Measurements from ENCODE around the gene SPOUT1. TPM values are rescaled to one million over a fixed set of nuclear protein-coding genes. Genes with fewer than 3 reads are reported as not detected.

SPOUT1 gene
- total and polyA plus RNA-seq, 2 of the 13 experiments (the other 11 are each of a cell fraction or from before 2014, with no cell fraction given) = 39.0 to 45.8 TPM

DNA sequence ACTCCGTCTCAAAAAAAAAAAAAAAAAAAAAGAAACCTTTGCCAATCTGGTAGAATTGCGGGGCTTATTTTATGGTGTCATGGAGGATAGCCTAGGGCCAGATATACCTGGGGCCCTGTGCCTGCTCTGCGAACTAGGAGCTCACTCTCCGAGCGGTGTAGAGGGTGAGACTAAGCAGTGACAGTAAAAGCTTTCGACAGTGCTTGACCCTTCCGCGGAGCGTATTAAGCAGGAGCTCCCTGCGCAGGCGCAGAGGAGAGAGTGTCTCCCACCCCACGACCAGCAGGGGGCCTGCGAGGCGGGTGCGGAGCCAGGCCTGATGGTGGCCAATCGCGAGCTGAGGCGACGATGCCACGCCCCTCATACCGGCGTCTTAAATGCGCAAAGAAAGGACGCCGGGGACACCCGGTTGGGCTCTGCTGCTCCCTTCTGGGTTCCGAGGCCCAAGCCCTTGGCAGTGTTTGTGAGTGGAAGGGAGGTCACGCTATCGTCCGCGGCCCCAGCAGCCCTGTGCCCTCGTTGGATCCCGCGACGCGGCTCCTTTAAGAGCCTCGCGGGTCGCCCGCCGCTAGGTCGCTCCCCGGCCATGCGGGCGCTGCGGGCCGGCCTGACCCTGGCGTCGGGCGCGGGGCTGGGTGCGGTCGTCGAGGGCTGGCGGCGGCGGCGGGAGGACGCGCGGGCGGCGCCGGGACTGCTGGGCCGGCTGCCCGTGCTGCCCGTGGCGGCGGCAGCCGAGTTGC is 11.3 kb downstream of the SPOUT1 start, which contains the start of gene ENDOG (continued):
- TF ChIP-seq, protein P1, sequence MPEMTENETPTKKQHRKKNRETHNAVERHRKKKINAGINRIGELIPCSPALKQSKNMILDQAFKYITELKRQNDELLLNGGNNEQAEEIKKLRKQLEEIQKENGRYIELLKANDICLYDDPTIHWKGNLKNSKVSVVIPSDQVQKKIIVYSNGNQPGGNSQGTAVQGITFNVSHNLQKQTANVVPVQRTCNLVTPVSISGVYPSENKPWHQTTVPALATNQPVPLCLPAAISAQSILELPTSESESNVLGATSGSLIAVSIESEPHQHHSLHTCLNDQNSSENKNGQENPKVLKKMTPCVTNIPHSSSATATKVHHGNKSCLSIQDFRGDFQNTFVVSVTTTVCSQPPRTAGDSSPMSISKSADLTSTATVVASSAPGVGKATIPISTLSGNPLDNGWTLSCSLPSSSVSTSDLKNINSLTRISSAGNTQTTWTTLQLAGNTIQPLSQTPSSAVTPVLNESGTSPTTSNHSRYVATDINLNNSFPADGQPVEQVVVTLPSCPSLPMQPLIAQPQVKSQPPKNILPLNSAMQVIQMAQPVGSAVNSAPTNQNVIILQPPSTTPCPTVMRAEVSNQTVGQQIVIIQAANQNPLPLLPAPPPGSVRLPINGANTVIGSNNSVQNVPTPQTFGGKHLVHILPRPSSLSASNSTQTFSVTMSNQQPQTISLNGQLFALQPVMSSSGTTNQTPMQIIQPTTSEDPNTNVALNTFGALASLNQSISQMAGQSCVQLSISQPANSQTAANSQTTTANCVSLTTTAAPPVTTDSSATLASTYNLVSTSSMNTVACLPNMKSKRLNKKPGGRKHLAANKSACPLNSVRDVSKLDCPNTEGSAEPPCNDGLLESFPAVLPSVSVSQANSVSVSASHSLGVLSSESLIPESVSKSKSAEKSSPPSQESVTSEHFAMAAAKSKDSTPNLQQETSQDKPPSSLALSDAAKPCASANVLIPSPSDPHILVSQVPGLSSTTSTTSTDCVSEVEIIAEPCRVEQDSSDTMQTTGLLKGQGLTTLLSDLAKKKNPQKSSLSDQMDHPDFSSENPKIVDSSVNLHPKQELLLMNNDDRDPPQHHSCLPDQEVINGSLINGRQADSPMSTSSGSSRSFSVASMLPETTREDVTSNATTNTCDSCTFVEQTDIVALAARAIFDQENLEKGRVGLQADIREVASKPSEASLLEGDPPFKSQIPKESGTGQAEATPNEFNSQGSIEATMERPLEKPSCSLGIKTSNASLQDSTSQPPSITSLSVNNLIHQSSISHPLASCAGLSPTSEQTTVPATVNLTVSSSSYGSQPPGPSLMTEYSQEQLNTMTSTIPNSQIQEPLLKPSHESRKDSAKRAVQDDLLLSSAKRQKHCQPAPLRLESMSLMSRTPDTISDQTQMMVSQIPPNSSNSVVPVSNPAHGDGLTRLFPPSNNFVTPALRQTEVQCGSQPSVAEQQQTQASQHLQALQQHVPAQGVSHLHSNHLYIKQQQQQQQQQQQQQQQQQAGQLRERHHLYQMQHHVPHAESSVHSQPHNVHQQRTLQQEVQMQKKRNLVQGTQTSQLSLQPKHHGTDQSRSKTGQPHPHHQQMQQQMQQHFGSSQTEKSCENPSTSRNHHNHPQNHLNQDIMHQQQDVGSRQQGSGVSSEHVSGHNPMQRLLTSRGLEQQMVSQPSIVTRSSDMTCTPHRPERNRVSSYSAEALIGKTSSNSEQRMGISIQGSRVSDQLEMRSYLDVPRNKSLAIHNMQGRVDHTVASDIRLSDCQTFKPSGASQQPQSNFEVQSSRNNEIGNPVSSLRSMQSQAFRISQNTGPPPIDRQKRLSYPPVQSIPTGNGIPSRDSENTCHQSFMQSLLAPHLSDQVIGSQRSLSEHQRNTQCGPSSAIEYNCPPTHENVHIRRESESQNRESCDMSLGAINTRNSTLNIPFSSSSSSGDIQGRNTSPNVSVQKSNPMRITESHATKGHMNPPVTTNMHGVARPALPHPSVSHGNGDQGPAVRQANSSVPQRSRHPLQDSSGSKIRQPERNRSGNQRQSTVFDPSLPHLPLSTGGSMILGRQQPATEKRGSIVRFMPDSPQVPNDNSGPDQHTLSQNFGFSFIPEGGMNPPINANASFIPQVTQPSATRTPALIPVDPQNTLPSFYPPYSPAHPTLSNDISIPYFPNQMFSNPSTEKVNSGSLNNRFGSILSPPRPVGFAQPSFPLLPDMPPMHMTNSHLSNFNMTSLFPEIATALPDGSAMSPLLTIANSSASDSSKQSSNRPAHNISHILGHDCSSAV (CRISPR knock-in tag; IDR thresholded peaks at IDR 0.05; ENCODE audit: borderline replicate concordance) = no peak
- TF ChIP-seq ZBTB46 (CRISPR knock-in tag; IDR thresholded peaks at IDR 0.05; ENCODE audit: borderline replicate concordance) (no peak), SMAD1 (CRISPR knock-in tag; IDR thresholded peaks at IDR 0.05; ENCODE audit: borderline replicate concordance, low read depth) (no peak), ZNF570 (CRISPR knock-in tag; IDR thresholded peaks at IDR 0.05; ENCODE audit: borderline replicate concordance) (no peak), TBL1XR1 (IDR thresholded peaks at IDR 0.05; ENCODE audit: borderline replicate concordance, low read length, partially characterized antibody) (no peak), ZNF567 (CRISPR knock-in tag; IDR thresholded peaks at IDR 0.05; ENCODE audit: borderline replicate concordance) (no peak), ETS1 (CRISPR knock-in tag; IDR thresholded peaks at IDR 0.05) (no peak), ATF5 (CRISPR knock-in tag; IDR thresholded peaks at IDR 0.05; ENCODE audit: low read depth) (no peak)
- TF ChIP-seq, protein P2, sequence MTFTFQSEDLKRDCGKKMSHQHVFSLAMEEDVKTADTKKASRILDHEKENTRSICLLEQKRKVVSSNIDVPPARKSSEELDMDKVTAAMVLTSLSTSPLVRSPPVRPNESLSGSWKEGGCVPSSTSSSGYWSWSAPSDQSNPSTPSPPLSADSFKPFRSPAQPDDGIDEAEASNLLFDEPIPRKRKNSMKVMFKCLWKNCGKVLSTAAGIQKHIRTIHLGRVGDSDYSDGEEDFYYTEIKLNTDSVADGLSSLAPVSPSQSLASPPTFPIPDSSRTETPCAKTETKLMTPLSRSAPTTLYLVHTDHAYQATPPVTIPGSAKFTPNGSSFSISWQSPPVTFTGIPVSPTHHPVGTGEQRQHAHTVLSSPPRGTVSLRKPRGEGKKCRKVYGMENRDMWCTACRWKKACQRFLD (CRISPR knock-in tag; IDR thresholded peaks at IDR 0.05; ENCODE audit: borderline replicate concordance) = 0 out of 2 replicates have a peak, but pooled peaks have one; percentile 8
- TF ChIP-seq, protein P3, sequence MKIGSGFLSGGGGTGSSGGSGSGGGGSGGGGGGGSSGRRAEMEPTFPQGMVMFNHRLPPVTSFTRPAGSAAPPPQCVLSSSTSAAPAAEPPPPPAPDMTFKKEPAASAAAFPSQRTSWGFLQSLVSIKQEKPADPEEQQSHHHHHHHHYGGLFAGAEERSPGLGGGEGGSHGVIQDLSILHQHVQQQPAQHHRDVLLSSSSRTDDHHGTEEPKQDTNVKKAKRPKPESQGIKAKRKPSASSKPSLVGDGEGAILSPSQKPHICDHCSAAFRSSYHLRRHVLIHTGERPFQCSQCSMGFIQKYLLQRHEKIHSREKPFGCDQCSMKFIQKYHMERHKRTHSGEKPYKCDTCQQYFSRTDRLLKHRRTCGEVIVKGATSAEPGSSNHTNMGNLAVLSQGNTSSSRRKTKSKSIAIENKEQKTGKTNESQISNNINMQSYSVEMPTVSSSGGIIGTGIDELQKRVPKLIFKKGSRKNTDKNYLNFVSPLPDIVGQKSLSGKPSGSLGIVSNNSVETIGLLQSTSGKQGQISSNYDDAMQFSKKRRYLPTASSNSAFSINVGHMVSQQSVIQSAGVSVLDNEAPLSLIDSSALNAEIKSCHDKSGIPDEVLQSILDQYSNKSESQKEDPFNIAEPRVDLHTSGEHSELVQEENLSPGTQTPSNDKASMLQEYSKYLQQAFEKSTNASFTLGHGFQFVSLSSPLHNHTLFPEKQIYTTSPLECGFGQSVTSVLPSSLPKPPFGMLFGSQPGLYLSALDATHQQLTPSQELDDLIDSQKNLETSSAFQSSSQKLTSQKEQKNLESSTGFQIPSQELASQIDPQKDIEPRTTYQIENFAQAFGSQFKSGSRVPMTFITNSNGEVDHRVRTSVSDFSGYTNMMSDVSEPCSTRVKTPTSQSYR (CRISPR knock-in tag; IDR thresholded peaks at IDR 0.05; ENCODE audit: borderline replicate concordance) = no peak
